KOPT-K1 (cell line): ENCODE measurements around the gene FAM234B.
"Not testable (repeated sequence)": the region's sequence is repeated elsewhere in the genome, so short reads cannot be mapped to it uniquely, and the experiment has no call there.

ENCODE experiments used
- H3K27ac ChIP-seq: fragments of 200-600 bp; sonication (generic); 2 replicates; pipeline ENCODE4 v1.5.1; 2016; ENCODE audit warnings: antibody characterized with exemption, mild to moderate bottlenecking, low read depth, low read length; ENCODE audit not compliant: poor library complexity, severe bottlenecking
- H3K36me3 ChIP-seq: fragments of 200-600 bp; sonication (generic); 2 replicates; pipeline ENCODE4 v1.5.1; 2017; ENCODE audit warnings: antibody characterized with exemption, mild to moderate bottlenecking, low read length, moderate library complexity; ENCODE audit not compliant: insufficient read depth
- H3K9me3 ChIP-seq: fragments of 200-600 bp; sonication (generic); 2 replicates; pipeline ENCODE4 v1.5.1; 2017; ENCODE audit warnings: antibody characterized with exemption, low read length, mild to moderate bottlenecking; ENCODE audit not compliant: insufficient read depth, poor library complexity, severe bottlenecking

The FAM234B gene

DNA sequence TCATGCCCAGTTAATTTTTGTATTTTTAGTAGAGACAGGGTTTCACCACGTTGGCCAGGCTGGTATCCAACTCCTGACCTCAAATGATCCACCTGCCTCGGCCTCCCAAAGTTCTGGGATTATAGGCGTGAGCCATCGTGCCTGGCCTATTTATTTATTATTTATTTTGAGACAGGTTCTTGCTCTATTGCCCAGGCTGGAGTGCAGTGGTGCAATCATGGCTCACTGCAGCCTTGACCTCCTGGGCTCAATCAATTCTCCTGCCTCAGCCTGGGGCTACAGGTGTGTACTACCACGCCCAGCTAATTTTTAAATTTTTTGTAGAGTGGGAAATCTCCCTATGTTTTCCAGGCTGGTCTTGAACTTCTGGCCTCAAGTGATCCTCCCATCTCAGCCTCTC is 8.8 kb upstream of the FAM234B start:
- H3K27ac ChIP-seq, H3K9me3 ChIP-seq, H3K36me3 ChIP-seq: not testable (repeated sequence)

GRCh38 chr12:13036881-13037280 is 7.3 kb upstream of the FAM234B start:
- Histone ChIP-seq H3K36me3 (no peaks in the 10 kb centered on the region), H3K9me3 (no peaks in the 10 kb centered on the region), H3K27ac (no peak overlapping the region)

- H3K27ac ChIP-seq: no peak overlapping the region
- H3K36me3 ChIP-seq: no peaks in the 10 kb centered on the region
- no peaks in the 10 kb centered on the region for H3K9me3 ChIP-seq
Observed at GRCh38 chr12:13038491-13039161, 5.6 kb upstream of the FAM234B start.

- no peaks in the 10 kb centered on the region for H3K9me3 ChIP-seq
- no peak overlapping the region for H3K27ac ChIP-seq
- no peaks in the 10 kb centered on the region for H3K36me3 ChIP-seq
Observed at GRCh38 chr12:13039328-13039956, 4.7 kb upstream of the FAM234B start.

GRCh38 chr12:13041224-13041623 is 3.0 kb upstream of the FAM234B start:
- H3K9me3 ChIP-seq: no peaks in the 10 kb centered on the region
- H3K36me3 ChIP-seq: no peaks in the 10 kb centered on the region
- no peak overlapping the region for H3K27ac ChIP-seq

DNA sequence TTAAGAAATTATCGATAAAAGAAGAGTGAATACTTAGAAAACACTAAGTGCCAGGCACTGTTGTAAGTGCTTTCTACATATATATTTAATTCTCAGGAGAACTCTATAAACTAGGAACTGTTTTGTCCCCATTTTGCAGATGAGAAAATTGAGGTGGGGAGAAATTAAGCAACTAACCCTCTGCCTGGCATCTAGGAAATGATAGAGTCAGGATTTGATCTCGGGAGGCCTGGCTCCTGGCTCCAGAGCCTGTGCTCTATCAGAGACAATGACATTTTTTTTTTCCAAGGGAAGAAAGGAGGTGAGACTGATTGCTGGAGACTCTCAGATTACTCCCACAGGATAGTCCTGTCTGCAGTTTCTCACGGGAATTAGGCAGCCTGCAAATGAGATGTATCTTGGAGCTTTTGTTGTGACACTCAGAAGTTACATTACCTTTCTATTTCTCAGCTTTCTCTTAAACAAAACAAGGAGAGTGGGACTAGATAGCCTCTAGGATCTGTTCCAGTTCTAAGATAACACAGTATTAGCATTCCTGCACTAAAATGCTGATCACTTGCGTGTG is 1.4 kb upstream of the FAM234B start:
- Histone ChIP-seq H3K9me3 (no peaks in the 10 kb centered on the region), H3K27ac (no peak overlapping the region), H3K36me3 (no peaks in the 10 kb centered on the region)

DNA sequence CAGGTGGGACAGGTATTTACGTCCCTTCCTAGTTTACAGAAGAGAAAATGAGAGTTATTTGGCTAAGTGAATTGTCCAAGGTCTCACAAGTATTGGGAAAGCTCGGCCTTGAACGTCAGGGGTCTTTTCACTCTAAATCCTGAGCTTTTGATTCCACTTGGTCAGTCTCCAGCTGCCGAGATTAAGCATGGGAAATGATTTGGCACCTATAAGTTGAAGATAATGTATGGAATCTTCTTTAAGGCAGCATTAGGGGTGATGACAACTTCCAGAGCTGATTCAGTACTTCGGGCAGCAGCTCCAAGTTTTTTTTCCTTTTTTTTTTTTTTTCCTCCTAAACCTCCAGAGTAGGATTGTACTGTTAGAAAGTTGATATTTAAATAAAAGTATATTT is 722 bp downstream of the FAM234B start:
- H3K27ac ChIP-seq: no peak overlapping the region
- H3K9me3 ChIP-seq: no peaks in the 10 kb centered on the region
- H3K36me3 ChIP-seq: no peaks in the 10 kb centered on the region

GRCh38 chr12:13045816-13046215 is 1.6 kb downstream of the FAM234B start:
- Histone ChIP-seq H3K27ac (no peak overlapping the region), H3K36me3 (no peaks in the 10 kb centered on the region), H3K9me3 (no peaks in the 10 kb centered on the region)

DNA sequence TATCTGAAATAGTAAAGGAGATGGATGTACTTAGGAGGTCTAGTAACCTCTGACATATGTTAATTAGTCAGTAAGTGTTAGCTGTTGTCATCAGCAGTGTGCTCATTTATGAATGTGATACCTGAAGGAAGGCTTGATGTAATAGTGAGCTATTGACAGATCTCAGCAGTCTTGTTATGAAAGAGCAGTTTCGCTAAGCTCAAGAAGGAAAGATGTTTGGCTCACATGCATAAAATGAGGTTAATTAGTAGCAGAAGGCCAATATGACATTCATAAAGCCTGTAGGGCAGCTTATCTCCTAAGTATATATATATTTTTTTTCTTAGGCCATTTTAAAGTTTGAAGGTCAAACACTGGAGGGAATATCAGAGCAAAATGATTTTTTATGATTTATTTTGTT is 2.8 kb downstream of the FAM234B start:
- Histone ChIP-seq H3K36me3 (no peaks in the 10 kb centered on the region), H3K27ac (no peak overlapping the region), H3K9me3 (no peaks in the 10 kb centered on the region)

DNA sequence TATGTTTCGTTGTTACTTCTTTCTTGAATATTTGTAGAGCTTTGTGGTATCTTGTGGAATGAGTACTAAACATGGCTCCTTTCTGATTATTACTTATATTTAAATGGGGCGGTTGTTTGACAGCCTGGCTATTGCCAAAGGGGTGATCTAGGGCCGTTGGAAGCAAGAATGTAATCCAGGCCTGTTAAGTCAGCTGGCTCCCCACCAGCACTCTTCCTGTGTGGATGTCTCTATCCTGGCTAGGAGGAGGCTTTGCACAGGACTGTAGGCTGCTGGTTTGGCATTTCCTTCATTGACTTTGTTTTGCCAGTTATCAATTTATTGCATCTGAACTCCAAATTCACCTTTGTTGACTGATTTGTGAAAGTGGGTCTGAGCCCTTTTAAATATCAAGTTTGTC is 5.6 kb downstream of the FAM234B start:
- Histone ChIP-seq H3K9me3 (peaks cover 18% of the 10 kb centered on the region), H3K27ac (no peak overlapping the region), H3K36me3 (no peaks in the 10 kb centered on the region)

GRCh38 chr12:13052421-13052820 is 8.2 kb downstream of the FAM234B start:
- H3K36me3 ChIP-seq: no peaks in the 10 kb centered on the region
- no peak overlapping the region for H3K27ac ChIP-seq
- peaks cover 18% of the 10 kb centered on the region for H3K9me3 ChIP-seq

- H3K36me3 ChIP-seq, H3K27ac ChIP-seq: not testable (repeated sequence)
- peaks cover 18% of the 10 kb centered on the region for H3K9me3 ChIP-seq
Observed at GRCh38 chr12:13053617-13054016, 9.4 kb downstream of the FAM234B start.

- no peaks in the 10 kb centered on the region for H3K36me3 ChIP-seq
Observed at GRCh38 chr12:13060581-13060980, 16.4 kb downstream of the FAM234B start.

DNA sequence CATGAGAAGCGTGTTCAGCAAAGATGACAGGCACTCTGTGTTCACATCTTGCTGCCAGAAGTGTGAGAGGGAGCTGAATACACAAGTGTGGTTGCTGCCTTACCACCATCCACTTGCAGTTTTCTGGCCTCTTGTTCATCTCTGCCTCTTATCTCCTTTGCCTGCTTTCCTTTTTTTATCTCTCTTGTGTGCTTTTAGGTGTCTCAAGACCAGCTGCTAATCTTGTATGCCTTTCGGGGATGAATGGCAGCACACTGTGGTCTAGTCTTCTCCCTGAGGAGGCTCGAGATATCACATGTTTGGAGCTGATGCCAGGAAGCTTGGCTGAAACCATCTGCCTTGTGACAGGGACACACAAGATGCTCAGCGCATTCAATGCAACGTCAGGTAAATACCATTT is 17.2 kb downstream of the FAM234B start:
- H3K27ac ChIP-seq: no peak overlapping the region
- no peaks in the 10 kb centered on the region for H3K9me3 ChIP-seq
- H3K36me3 ChIP-seq: no peaks in the 10 kb centered on the region

More at GRCh38 chr12:13060581-13060980, 16.4 kb downstream of the FAM234B start:
- H3K9me3 ChIP-seq: no peaks in the 10 kb centered on the region
- no peak overlapping the region for H3K27ac ChIP-seq

DNA sequence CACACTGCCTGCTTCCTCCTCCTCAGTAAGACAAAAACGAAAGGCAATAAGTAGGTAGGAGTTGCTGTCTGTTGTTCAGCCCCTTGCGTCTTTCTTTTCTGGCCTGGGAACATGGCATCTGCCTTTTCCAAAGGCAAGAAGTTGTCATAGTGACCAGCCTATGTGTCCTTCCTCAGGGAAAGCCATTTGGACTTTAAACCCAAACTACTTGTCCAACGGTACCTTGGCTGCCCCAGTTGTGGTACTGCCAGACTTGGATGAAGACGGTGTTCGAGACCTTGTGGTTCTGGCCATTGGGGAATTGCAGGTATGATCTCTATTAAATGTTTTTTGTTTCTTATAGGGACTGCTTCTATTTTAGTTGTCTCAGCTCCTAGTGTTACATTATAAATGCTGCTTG is 18.5 kb downstream of the FAM234B start:
- Histone ChIP-seq H3K36me3 (no peaks in the 10 kb centered on the region), H3K9me3 (no peaks in the 10 kb centered on the region), H3K27ac (no peak overlapping the region)

GRCh38 chr12:13066014-13066413 is 21.8 kb downstream of the FAM234B start:
- H3K36me3 ChIP-seq: no peaks in the 10 kb centered on the region
- no peak overlapping the region for H3K27ac ChIP-seq
- H3K9me3 ChIP-seq: no peaks in the 10 kb centered on the region
